T1000 (cell line): ENCODE data around the gene DISC1.

Experiments used
- DNase-seq: peaks from one replicate; lab custom pipeline; 2025; ENCODE audit warnings: mixed read lengths; lab: John Stamatoyannopoulos, UW

DISC1 gene

DNA sequence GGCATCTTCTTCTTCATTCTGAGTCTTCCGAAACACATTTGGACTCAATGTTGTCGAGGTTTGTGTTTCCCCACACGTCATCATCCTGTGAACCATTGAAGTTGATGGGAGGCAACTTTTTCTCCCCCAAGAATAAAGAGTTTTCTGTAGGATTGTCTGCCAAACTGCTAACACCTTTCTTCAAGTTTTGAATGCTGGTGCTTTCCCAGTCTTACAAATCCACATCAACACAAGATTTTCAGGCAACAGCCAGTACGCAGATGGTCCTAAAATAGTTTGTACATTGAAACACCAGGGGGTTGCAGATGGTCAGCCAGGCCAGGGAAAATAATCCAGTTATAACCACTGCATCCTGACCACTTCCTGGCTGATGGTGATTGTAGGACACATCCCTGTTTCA lies 187.9 kb downstream of the DISC1 start:
- DNase-seq: no peak

DNA sequence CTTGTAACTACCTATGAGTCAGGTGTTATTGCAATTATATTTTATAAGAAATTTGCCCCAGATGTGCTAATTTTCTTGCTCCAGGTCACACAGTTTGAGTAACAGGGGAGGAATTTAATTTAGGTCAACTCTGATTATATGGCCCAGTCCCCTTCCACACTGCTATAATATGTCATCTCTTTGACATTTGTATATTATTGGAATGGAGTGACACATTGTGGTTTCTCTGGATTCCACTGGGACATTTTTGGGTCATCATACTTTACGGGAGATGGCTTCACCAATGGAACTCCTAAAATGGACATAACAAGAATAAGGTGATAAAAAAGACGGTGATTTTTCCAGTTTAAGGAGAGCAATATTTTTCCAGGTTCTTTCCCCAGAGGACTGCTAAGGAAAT lies 191.2 kb downstream of the DISC1 start:
- no peak for DNase-seq

DNA sequence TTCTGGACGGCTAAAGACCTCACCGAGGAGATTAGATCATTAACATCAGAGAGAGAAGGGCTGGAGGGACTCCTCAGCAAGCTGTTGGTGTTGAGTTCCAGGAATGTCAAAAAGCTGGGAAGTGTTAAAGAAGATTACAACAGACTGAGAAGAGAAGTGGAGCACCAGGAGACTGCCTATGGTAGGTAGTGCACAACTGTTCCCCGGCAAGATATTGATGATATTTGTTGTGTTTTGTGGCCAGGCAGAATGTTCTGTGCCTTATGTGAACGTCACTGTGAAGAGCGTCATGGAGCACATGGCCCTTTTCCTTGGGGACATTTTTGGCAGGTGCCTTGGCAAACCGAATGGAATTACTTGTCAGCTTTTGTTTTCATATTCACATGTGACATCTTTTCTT lies 191.7 kb downstream of the DISC1 start:
- DNase-seq: no peak

DNA sequence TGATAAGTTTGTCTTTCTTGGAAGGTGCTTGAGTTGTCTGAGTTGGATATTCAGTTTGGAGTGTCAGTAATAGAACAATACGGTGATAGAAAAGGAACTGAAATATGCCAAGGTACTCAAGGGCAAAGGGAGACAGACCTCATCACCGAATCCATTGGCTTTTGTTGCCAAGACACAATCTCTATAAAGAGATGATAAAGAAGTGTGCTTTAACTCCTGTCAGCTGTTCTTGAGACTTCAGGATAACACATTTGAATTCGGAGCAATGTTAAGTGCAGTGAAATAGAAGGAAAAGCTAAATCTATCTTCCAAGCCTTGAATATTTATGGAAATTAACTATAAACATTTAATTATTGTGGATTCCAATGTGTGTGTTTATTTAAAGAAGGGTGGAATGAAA lies 194.7 kb downstream of the DISC1 start:
- no peak for DNase-seq

DNA sequence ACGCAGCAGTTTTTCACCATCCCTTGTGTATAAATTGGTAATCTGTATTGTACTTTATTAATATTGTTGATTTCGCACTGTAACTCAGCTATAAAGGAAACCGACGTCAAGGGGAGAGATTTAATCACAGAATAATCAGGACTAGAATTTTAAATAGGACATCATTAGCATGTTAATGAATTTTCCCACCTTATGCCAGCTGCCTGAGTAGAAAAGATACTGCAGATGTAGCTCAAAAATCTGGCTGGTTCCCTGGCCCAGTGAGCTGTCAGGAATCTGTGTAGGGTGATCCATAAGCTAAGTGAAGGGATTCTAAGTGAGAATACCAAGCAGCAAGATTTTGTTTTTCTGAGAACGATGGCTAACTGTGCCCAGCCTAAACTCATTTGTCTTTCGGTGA lies 195.5 kb downstream of the DISC1 start:
- no peak for DNase-seq

DNA sequence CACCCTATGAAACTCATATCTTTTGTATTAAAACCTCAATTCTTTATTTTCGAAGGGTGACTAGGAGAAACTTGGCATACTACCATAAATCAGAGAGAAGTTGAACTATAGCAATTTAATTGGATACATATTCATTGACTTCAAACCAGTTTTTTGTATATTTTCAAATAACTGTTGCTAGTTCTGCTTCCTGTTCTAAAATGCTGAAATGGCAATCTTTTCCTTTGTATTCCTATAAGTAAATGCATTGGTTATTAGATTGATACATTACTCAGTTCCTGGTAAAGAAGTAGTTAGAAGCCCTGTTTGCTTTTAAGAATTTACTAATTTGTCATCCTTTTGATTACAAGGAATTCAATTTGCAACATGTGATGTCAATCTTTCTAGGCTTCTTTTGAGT lies 200.0 kb downstream of the DISC1 start:
- DNase-seq: no peak

DNA sequence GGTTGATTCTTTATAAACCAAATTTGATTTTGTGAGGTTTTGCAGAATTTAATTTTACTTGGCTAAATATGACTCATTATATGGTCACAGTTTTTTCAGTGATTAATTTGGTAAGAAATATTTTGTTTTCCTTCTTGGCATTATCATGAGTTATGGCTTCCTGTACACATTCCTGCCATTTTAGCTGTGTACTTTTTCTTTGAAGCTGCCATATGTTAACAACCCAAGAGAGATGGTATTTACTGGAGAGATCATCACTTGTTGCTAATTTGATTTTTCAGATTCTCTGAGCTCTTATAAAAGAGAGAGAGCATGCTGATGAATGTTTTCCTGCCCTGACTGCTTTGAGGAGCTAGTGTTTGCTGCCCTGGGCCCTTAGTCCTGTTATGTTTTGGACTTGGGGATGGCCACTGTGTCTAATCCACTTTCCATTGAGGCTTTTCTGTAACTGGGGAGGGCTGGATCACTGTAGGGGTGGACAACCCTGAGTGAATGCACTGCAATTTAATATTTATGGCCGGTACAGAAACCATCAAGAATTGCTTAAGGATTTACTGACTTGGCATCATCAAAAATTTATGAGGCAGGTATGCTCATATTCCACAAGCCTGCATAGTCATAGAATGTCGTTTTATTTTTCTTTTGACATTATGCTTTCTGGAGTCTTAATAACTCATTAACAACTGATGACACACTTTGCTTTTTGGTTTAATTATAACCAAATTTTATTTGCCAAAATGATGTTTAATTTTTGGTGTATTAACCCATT lies 200.9 kb downstream of the DISC1 start:
- no peak for DNase-seq

DNA sequence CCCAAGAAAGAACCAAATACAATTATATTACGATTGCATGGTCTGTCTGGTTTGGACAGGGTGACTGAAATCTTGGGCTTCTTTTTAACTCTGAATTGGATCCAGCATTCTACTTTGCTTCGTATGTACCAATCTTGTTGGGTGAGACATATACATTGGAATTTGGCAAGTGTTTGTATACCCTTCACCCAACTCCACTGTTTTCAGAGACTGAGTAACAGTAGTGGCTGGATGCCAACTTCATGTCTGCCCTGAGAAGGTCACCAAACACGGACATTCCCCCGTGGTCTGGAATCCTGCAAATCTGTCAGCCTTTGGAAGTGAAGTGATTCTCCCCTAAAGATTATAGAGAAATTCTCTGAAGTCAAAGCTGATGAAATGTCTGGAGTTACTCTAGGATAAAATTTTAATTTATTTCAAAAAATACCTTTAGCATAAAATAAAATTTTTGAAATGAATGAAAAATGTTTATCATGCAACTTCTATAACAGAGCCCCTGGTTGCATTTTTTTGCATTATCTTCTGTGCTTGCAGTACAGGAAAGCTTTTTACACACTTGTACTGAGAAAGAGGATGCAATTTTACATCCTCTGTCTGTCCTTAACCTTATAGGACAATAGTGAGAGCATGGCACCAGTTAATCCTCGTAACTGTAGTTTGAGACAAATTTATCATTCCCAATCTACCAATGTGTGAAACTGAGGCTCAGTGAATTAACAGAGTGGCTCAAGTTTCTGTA lies 201.8 kb downstream of the DISC1 start:
- DNase-seq: no peak

DNA sequence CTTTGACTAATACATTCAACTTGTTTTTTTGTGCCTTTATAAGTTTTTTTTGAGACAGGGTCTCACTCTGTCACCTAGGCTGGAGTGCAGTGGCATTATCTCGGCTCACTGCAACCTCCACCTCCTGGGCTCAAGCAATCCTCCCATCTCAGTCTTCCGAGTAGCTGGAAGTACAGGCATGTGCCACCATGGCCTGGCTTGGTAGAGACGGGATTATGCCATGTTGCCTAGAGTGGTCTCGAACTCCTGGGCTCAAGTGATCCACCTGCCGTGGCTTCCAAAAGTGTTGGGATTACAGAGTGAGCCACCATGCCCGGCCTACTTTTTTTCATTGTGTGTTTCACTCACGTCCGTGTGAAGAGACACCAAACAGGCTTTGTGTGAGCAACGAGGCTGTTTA lies 202.7 kb downstream of the DISC1 start:
- no peak for DNase-seq

DNA sequence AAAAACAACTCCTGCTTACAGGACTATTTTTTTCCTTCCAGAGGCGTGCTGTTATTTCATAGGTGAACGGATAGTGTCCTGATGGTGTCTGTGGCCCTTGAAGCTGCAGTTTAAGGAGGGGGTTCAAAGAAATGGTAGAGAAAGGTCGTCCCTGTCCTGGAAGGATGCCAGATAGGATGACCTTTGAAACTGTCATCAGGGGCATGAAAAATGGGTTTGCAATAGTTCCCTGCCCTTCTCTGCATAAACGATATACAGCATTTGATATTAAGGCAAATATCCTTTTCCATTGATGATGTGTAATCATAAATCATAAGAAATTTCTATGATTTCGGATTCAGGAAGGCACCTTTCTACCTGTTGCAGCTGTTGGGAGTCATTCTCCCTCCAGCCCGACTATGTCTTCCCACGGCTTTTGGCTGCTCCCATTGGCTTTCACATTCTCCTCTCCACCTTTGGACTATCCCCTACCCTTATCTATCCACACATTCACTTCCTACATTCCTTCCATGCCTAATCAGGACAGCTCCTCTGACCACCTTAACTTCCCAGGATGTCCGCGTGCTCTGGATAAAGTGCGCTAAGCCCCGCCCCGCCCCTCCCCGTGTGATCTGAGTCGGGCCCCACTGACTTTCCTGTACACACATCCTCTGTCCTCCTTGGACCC lies 209.8 kb downstream of the DISC1 start:
- no peak for DNase-seq

DNA sequence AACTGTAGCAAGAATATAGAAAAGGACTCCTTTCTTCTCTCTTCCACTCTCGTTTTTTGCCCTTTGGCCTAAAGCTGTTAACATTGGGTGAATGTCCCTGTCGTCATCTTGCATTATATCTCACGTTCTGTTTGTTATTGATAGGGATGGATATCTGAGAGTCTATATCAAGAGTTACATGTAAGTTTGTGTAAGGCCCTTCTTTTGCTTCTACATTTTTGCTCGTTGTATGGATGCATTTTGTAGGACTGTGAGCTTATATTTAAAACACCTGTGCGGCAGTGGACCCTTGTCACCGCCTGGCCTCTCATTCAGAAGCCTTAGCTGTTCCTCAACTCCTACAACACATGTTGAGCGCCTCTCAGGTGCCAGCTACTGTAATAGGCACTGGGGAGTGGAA lies 211.9 kb downstream of the DISC1 start:
- DNase-seq: no peak

DNA sequence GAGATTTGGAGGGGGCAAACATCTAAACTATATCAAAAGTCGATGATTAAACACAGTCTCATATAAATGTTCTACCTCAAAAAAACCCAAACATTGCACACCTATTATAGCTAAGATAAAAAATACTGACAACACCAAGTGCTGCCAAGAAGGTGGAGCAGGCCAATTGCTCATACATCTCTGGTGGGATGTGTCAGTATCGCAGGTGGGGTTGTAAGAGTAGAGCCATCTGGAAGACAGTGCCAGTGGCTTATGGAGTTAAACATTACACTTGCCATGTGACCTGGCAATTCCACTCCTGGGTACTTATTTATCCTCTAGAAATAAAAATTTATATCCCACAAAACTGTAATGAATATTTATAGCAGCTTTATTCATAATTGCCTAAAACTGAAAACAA lies 213.4 kb downstream of the DISC1 start:
- no peak for DNase-seq

DNA sequence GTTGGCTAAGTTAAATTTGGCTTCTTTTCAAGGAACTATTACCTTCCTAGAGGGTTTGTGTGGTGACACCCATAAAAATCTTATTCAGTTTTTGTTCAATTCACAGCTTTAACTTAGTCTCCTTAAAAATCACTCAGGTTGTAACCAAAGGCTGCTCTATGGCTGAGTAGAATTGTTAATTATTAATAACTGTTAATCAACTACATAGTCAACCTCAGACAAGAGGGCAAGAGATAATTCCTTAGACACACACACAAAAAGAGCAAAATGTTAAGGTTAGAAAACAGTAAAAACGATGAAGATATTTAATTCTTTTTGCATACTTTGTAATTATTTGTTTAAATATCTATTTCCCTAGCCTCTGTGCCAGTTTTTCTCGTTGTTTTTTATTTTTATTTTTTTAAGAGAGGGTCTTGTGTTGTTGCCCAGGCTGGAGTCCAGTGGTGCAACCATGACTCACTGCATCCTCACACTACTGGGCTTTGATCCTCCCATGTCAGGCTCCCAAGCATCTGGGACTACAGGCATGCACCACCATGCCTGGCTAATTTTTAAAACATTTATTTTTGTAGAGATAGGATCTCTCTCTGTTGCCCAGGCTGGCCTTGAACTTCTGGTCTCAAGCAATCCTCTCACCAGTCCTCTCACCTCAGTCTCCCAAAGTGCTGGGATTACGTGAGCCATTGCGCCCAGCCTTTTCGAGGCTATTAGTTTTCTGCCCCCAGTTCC lies 215.2 kb downstream of the DISC1 start:
- no peak for DNase-seq

DNA sequence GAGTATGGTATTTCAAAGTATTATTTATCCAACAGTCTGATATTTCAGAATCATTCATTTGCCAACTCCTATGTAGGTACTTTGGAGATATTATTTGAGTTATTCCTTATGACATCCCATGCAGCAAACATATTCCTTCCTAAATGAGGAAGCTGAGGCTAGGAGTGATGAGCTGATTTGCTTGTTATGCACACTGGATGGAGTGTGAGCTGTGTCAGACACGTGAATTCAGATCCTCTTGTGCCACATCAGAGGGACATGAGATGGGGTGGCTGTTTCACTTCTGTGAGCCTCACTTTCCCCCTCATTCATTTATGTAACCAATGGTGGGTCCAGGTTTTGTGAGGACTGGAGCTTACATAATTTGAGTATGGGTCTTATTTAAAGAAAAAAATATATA lies 215.9 kb downstream of the DISC1 start:
- no peak for DNase-seq

DNA sequence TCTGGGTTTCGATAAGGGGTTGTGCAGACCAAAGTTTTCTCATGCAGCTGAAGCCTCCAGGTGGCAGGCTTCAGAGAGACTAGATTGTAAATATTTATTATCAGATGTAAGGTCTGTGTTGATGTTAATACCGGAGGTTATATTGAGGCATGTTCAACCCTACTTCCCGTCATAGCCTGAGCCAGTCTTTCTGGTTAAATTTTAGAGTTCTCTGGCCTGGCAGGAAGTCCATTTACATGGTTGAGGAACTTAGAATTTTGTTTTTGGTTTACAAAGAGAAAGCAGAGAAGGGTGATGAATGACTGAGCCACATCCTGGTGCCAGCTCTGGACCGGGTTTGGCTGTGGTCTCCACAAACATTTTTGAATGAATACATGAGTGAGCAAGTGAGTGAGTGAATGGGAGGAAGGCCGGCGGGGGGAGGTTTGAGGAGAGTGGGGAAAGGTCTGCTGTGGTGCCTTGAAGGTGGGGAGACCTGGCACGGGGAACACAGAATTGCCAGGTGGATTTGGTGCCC lies 218.5 kb downstream of the DISC1 start:
- DNase-seq: no peak

DNA sequence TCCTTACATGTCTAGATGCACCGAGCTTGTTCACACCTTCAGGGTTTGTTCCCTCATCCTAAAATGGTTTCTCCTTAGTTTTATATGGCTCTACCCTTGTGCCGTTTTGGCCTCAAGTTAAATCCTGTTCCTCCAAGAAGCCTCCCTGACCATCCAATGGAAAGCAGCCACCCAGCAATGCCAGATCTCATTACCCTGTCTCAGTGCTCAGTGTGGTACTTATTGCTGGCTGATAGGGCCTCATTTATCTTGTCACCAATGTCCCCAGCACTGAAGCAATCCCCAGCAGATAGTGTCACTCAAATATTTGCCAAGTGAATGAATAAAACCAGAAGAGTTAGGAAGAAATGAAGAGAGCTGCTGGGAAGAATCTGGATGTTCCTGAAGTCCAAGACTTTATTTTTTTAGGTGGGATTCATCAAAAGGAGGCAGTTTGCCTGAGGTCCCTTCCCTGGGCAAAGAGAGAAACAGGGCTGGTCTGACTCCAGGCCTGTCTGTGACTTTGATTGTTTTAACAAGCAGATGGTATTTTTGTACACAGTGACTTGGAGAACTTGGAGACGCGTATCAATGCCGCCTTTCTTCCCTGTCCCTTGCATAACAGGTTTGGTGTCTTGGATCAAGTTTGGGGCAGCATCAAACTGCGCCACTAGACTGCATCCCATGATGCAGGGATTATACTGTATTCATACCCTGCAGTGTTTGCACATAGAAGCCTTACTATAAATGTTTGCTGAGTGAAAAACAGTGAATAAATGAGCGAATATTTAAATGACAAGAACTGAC lies 221.2 kb downstream of the DISC1 start:
- no peak for DNase-seq

DNA sequence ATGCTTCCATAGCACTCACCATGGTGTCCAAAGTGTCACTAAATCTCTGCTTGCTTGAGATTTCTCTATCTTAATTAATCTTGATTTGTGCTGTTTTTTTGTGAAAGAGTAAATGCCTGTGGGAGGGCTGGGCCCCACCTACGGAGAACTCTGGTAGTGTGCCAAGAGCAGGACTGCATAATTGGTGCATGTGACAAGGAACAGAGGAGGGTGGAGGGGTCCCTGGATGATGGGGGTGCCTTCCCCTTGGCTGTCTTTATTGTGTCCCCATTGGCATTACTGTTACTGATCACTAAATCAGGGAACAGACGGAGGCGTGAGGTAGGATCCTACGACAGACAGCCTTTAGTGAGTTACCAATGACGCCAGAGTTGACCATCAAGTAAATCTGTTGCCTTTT lies 223.4 kb downstream of the DISC1 start:
- DNase-seq: no peak

DNA sequence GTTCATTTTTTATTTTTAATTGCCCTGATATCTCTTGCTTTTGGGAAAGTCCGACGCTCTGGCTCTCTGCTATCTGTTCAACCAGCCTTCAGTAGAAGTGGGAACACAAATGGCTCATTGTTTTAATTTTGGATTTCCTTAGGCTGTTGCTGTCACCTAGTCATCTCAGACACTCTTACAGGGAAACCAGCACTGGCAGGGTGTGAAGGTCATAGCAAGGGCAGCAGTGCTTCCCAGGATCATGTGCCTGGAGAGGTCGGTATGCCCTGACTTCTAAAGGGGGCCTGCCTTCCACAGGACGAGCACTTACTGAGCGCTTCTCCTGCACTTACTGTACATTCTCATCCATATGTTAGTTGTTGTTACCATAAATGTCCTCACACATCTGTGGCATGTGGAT lies 224.2 kb downstream of the DISC1 start:
- DNase-seq: no peak

DNA sequence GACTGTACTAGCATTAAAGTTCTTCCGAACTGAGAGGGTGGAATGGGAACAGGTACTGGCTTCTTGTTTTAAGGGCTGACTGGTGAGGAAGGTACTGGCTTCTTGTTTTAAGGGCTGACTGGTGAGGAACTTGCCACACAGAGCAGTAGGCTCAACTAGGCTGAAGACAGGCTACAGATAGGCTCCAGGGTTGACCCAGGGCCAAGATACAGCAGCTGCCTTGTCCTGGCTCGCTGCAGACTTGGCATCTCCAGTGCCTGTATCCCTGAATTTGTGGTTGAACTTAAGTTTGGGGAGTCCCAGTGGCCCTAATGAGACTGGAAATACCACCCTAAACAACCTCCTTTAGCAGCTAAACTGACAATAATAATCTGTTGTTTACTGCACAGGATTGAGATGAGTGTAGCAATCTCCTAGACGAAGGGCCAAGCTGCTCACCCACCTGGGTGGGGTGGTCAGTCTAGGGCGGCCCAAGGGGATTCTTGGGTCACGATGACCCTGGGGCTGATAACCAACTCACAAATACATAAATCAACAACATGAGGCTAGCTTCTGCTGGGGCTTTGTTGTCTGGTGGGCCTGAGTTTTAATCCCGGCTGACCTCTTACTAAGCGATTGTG lies 227.1 kb downstream of the DISC1 start:
- no peak for DNase-seq

DNA sequence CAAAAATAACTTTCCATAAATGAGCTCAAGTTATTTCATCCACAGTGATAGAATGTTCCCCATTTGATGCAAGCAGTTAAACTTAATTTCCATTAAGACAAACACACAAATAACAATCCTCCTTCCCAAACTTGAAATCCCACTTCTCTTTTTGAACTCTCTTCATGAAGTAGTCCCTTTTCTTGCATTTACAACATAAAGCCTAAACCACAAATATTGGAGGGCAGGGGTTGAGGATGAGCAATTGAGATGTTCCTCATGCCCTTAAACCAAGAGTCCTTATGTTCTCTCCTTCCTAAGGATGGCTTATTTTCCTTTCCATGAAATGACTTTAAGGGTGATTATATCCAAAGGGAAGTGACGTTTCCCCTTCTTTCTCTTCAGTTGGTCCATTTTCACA lies 228.8 kb downstream of the DISC1 start:
- DNase-seq: no peak

DNA sequence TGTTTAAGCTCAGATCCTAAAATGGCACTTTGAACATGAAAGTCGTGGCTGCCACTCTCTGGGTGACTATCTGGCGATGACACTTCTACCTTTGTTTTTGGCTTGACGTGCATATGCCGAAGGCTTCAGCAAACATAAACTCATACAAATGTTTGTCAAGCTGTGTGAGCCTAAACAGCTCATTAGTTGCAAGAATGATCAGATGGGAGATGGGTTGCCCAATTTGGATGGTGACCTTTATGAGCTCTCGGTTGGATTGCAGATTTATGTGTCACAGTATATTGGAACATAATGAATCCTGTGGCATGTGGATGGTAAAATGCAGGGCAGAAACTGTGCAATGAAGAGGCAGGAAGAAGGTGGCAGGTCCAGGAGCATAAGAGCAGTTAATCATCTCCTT lies 229.3 kb downstream of the DISC1 start:
- no peak for DNase-seq
